ENCODE results near the gene GNMT. TPM values are rescaled to one million over a fixed set of nuclear protein-coding genes. Genes with fewer than 3 reads are reported as not detected.

Gene GNMT
- total RNA-seq, 2 experiments from 2014 or later = 0.25 to 0.38 TPM

GRCh38 chr6:42971746-42972327, 11.3 kb downstream of the GNMT start:
- ATAC-seq = no peak
- DNase-seq = no peak
- intact Hi-C loops (cut with micrococcal nuclease) = no loop called here
- TF ChIP-seq, protein P1, sequence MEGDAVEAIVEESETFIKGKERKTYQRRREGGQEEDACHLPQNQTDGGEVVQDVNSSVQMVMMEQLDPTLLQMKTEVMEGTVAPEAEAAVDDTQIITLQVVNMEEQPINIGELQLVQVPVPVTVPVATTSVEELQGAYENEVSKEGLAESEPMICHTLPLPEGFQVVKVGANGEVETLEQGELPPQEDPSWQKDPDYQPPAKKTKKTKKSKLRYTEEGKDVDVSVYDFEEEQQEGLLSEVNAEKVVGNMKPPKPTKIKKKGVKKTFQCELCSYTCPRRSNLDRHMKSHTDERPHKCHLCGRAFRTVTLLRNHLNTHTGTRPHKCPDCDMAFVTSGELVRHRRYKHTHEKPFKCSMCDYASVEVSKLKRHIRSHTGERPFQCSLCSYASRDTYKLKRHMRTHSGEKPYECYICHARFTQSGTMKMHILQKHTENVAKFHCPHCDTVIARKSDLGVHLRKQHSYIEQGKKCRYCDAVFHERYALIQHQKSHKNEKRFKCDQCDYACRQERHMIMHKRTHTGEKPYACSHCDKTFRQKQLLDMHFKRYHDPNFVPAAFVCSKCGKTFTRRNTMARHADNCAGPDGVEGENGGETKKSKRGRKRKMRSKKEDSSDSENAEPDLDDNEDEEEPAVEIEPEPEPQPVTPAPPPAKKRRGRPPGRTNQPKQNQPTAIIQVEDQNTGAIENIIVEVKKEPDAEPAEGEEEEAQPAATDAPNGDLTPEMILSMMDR (IDR thresholded peaks at IDR 0.05) = no peak
- H3K9me3 Mint-ChIP-seq = no peaks in the 10 kb centered on the region
- H3K27me3 Mint-ChIP-seq = no peaks in the 10 kb centered on the region
- peaks cover 12% of the 10 kb centered on the region for H3K36me3 Mint-ChIP-seq (ENCODE audit: low read depth)
- H3K4me3 Mint-ChIP-seq = no peak overlapping the region
- POLR2A ChIA-PET = interaction anchor here (4.5 kb wide), 1 partner anchor 8 kb away, joined by 21 read pairs; the partner anchor contains the start of gene PEX6
- no peak overlapping the region for H3K27ac Mint-ChIP-seq
- CTCF ChIA-PET = interaction anchor here (0.9 to 1.5 kb wide), 2 partner anchors 11 to 49 kb away, joined by 3 to 4 read pairs; partner anchors contain the start of gene RRP36
- H3K4me1 Mint-ChIP-seq (ENCODE audit: low read depth) = peaks cover 37% of the 10 kb centered on the region

- Mint-ChIP-seq H3K36me3 (ENCODE audit: low read depth) (peaks cover 20% of the 10 kb centered on the region), H3K4me1 (ENCODE audit: low read depth) (peaks cover 43% of the 10 kb centered on the region), H3K27ac (peak overlapping the region; percentile 30), H3K9me3 (no peaks in the 10 kb centered on the region), H3K27me3 (no peaks in the 10 kb centered on the region), H3K4me3 (no peak overlapping the region)
- DNase-seq (no peak), ATAC-seq (no peak)
- intact Hi-C loops (cut with micrococcal nuclease) = no loop called here
- ChIA-PET POLR2A (interaction anchor here (0.6 to 1.3 kb wide), 2 partner anchors 44 to 103 kb away, joined by 3 to 5 read pairs; partner anchors contain the start of gene CNPY3), CTCF (interaction anchor here (1.1 to 1.3 kb wide), 2 partner anchors 9 to 246 kb away, joined by 3 read pairs; no protein-coding TSS in a partner anchor)
- TF ChIP-seq, protein P1 (IDR thresholded peaks at IDR 0.05) = no peak
Measured at GRCh38 chr6:42973926-42974325, 13.4 kb downstream of the GNMT start.

GRCh38 chr6:42974919-42975505, 14.5 kb downstream of the GNMT start:
- Mint-ChIP-seq H3K27me3 (no peaks in the 10 kb centered on the region), H3K36me3 (ENCODE audit: low read depth) (peaks cover 20% of the 10 kb centered on the region), H3K4me1 (ENCODE audit: low read depth) (peaks cover 48% of the 10 kb centered on the region), H3K27ac (peak overlapping the region; percentile 72), H3K4me3 (no peak overlapping the region), H3K9me3 (no peaks in the 10 kb centered on the region)
- POLR2A ChIA-PET = interaction anchor here (1.0 to 1.7 kb wide), 4 partner anchors 9 to 93 kb away, joined by 3 to 6 read pairs (median 4); partner anchors contain the start of genes CNPY3 and PPP2R5D
- TF ChIP-seq, protein P1 (IDR thresholded peaks at IDR 0.05) = no peak
- DNase-seq = no peak
- CTCF ChIA-PET = interaction anchor here (1.0 to 1.3 kb wide), 2 partner anchors 10 to 11 kb away, joined by 3 read pairs; no protein-coding TSS in a partner anchor
- ATAC-seq = no peak
- intact Hi-C loops (cut with micrococcal nuclease) = loop anchor here (5.0 kb wide), 1 partner anchor 37 kb away; the partner anchor contains the start of genes KLHDC3 and MEA1

DNA sequence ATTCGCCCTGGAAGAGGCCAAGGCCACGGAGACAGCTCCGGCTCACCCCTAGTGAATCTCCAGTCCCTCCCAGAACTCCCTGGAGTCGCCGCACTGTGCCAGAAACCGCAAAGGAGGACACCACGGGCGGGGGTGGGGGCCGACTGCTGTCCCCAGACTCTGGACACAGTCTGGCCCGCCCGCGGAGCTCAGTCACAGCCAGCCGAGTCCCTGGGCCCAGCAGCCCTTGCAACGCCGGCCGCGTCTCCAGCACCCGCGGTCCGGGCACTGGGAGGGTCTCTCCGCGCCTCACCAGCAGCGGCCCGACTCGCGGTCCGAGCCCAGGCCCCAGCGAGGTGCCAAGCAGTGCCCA, 17.9 kb downstream of the GNMT start:
- CTCF ChIA-PET = interaction anchor here (2.5 kb wide), 1 partner anchor 49 kb away, joined by 10 read pairs; the partner anchor contains the start of gene CNPY3
- TF ChIP-seq, protein P1 (IDR thresholded peaks at IDR 0.05) = no peak
- DNase-seq = no peak
- intact Hi-C loops (cut with micrococcal nuclease) = loop anchor here (5.0 kb wide), 1 partner anchor 34 kb away; the partner anchor contains the start of genes KLHDC3 and MEA1
- Mint-ChIP-seq H3K27ac (peak overlapping the region; percentile 81), H3K9me3 (no peaks in the 10 kb centered on the region), H3K4me3 (peak overlapping the region; percentile 88), H3K36me3 (ENCODE audit: low read depth) (peaks cover 20% of the 10 kb centered on the region), H3K4me1 (ENCODE audit: low read depth) (peaks cover 45% of the 10 kb centered on the region), H3K27me3 (no peaks in the 10 kb centered on the region)
- POLR2A ChIA-PET = interaction anchor here (0.7 to 3.8 kb wide), 14 partner anchors 8 to 196 kb away, joined by 3 to 38 read pairs (median 6); partner anchors contain the start of genes CNPY3, CUL7 and KLHDC3
- no peak for ATAC-seq
